COLO668 (cell line): Measurements from ENCODE around the gene SLC45A1.

Experiments
- DNase-seq: peaks from one replicate; lab custom pipeline; 2025; ENCODE audit not compliant: unreplicated experiment; lab: John Stamatoyannopoulos, UW

Gene SLC45A1

DNA sequence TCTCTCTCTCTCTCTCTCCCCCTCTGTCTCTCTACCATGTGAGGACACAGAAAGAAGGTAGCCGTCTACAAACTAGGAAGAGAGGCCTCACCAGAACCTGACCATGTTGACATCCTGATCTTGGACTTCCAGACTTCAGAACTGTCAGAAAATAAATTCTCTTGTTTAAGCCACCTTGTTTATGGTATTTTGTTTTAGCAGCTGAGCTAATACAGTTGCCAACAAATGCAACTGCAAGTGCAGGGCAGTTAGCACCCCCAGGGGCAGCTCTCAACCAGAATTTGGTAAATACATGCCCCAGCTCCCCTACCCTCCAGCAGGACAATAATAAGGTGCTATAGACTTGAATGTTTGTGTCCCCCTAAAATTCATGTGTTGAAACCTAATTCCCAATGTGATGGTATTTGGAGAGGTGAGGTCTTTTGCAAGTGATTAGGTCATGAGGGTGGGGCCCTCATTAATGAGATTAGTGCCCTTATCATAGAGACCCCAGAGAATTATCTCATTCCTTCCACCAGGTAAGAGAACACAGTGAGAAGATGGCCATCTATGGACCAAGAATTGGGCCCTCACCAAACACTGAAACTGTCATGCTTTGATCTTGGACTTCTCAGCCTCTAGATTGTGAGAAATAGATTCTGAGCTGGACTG is 6.7 kb upstream of the SLC45A1 start:
- no peak for DNase-seq

DNA sequence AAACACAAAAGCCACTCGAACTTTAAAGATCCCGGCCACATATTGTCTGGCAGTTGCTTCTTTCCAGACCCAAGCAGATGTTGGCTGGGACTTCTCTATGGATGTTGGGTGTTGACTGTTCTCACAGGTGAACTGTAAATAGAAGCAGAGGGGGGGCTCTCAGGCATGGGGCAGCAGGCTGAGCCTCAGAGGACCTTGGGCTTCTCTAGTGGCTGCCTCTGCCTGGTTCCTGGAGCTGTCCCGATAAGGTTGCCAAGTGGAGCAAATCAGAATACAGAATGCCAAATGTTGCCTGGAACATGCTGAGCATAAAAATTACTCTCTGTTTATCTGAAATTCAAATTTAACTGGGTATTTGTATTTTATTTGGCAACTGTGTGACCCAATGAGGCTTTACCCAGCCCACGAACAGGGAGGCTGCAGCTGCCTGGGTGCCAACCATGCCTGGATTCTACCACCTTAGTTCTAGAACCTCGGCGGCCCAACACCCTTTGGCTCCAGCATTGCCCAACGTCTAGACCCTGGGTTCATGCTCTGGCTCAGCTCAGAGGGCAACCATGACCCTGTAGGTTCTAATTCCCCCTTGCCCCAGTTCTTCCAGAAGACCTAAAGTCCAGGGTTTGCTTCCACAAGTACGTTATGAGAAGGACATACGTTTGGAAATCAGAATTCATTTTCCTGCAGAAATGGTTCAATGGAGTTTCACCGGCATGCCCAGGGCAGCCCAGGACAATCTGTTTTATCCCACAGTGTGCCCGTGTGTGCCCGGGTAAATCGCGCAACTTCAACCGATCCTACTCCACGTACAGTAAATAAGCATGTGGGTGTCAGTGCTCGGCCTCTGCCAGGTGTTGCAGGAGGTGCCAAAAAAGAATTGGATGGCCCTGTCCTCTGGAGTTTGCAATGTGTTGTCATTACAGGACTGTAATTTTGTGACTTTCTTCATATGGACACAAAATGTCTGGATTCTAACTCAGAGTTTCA is 5.4 kb upstream of the SLC45A1 start:
- peak; percentile 72 for DNase-seq

DNA sequence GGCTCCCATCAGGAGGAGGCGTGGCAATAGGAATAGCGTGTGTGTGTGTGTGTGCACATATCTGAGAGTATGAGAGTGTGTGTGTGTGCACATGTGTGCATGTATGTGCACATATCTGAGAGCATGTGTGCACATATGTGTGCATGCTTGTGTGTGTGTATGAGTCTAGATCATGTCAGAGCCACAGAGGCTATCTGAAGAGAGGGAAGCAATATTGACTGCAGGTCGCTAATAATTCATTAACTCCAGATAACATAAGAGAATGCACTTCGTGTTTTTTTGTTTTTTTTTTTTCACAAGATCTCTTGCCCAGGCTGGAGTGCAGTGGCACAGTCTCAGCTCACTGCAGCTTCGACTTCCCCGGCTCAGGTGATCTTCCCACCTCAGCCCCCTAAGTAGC is 4.7 kb upstream of the SLC45A1 start:
- DNase-seq = no peak

DNA sequence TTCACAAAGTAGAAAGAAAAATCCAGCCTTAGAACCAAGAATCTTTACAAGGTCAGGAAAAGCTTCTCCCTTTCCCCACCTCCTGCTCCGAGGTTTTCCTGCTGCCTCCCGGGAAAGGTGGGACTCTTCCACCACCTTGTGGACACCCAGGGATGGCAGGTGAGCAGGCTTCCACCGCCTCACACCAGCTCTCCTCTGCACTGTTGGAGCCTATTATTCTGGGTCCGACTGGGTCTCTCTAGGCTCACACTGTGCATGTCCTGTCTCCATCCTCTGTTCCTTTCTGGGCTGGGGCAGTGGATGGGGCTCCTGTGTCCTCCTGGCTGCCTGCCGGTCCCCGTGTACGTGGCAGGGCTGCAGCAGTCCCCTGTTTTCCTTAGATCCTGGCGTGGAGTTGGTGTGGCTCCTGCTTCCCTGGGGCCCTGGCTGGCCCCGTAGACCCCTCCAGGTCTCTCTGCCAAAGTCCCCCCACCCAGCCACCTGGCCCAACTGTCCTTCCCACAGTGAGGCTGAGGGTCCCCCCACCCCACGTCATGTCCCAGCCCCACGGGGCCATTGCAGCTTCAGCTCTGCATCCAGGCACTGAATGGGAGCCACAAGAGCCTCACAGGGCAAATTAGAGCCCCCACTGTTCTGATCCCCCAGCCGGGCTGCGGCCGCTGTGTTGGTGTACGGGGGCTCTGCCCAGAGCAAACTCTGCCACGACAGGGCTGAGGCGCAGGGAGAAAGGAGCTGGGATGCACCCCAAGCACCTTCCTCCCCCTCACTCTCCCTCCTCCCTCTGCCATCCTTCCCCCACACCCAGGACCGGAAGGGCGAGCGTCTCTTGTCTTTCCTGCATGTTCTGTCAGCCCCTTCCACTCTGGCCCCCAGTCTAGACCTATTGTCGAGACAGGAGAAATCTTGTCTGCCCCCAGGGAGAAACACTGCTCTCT is 3.3 kb upstream of the SLC45A1 start:
- DNase-seq = peak; percentile 86

DNA sequence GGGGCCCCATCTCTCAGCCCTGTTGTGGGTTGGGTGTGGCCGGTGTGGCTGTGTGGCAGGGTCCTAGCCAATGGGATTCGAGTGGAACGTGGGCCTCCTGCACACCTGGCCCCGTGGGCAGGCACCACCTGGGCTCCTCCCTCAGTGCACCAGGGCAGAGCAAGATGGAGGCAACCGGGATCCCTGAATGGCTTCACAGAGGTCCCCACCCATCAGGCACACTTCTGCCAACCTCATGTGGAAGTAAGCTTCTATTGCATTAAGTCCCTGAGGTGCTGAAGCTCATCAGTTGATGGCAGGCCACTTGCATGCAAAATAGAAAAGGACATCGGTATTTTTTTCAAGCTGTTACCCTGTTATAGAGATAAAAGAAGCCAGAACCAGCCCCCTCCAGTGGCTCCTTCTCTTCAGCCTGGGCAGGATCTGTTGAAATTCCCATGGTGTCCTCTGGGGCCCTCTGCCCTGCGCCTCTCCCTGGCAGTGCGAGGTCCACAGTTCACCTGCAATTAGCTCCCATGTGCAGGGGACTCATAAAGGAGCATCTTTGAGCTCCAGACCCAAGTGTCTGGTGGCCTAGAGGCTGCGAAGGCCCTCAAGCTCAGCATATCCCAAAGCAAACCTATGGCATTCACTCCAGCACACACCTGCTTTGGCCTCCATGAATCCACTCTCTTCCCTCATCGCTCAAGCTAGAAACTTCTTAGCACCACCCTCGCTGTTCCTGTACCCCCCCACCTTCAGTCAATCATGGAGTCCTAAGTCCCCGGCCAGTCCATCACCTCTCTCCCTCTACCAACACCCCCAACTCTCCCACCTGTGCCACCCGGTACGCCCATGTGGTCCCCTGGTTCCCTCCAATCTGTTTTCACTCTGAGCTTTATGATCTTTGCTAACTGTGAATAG is 2.1 kb upstream of the SLC45A1 start:
- no peak for DNase-seq

DNA sequence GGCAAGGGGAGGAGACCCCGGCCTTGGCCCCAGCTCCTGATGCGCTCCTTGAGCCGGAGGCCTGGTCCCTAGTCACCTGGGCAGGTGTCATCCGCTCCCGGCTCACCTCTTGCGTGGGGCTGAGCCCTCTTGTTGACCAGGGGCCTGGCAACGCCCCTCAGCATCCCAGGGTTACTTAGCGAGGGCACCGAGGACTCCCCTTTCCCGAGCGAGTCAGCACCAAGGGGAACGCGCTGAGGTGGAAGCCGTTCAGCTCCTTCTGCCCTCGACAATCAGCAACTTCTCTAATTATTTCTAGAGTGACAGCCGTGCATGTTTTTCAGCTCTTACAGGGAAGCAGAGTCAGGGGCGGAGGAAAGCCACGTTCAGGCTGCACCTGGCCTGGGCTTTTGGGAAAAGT is 522 bp downstream of the SLC45A1 start:
- peak; percentile 58 for DNase-seq

DNA sequence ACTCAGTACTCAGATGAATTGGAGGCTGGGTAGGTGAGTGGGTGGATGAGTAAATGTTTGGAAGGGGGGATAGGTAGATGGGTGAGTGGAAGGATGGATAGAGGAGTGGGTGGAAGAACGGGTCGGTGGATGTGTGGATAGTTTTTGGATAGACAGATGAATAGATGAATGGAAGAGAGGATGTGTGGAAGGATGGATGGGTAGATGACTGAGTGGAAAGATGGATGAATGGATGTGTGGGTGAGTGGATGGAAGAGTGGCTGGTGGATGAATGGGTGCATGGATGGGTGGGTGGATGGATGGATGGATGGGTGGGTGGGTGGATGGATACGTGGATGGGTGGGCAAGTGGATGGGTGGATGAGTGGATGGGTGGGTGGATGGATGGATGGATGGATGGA is 3.7 kb downstream of the SLC45A1 start:
- DNase-seq = no peak

DNA sequence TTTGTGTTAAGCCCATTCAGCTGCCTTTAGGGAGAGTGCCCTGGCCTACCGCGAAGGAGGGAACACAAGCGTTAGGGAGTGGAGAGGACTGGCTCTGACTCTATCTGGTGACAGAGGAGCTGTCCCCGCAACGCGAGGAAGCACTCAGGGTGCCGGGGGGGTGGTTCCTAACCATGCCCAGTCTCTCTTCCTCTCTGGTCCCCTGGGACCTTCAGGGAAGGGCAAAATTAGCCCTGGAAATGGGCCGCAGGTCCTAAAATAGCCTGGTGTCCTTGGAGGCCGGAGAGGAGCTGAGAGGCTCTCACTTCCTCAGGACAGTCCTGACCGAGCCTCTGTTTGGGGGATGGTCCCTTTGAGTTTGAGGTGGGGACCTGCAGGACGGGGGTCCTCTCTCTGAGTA is 5.8 kb downstream of the SLC45A1 start:
- no peak for DNase-seq

DNA sequence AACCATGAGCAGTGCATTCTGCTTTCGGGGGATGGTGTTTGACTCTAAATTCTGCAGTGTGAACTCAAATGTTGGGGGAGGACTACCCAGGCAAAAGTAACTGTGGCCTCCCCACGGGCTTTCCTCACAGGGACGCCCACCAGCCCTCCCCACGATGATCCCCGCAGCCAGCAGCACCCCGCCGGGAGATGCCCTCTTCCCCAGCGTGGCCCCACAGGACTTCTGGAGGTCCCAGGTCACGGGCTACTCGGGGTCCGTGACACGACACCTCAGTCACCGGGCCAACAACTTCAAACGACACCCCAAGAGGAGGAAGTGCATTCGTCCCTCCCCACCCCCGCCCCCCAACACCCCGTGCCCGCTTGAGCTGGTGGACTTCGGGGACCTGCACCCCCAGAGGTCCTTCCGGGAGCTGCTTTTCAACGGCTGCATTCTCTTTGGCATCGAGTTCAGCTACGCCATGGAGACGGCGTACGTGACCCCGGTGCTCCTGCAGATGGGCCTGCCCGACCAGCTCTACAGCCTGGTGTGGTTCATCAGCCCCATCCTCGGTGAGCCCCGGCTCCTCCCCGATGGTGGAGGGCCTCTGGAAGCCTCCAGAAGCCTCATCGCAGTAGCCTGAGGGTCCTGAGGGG is 6.4 kb downstream of the SLC45A1 start:
- DNase-seq = no peak

DNA sequence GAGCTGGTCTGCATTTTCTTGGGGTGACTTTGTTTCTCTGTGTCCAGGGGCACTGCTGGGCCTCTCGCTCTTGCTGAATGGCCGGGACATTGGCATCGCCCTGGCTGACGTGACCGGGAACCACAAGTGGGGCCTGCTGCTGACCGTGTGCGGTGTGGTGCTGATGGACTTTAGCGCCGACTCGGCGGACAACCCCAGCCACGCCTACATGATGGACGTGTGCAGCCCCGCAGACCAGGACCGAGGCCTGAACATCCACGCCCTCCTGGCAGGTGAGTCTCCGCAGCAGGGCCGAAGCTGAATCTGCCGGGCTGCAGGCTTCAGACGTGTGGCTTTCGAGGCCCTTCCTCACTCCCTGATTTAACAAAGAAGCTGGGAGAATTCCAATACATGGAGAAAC is 7.9 kb downstream of the SLC45A1 start:
- no peak for DNase-seq

DNA sequence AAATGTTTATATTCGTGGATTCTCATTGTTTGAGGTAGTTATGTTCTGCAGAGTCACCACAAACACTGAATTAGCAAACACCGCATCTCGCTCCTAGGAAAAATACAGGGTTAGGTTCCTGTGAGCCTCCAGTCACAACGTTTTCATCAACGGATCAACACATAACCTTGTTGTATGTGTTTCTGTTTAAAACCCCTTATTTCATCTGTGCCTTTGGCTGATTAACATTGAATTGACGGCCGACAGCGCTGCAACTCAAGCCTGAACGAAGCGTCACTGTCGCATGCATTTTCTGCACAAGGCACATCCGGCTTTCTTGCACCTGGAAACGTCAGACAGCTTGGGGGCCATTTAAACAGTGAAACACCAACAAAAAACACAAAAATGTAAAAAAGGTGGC is 8.4 kb downstream of the SLC45A1 start:
- DNase-seq = no peak

DNA sequence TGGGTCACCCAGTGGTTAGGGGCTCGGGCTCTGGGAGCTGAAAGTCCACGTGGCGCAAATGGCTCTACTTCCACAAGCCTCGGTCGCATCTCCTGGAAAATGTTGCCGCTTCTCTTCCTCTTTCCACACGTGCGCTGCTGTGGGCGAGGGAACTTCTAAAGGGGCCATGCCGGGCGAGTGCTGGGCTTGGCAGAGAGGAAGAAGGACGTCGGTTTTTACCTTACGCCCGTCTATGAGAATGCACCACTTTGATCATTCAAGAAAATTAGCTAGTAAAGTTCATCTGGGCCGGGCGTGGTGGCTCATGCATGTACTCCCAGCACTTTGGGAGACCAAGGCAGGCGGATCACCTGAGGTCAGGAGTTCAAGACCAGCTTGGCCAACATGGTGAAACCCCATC is 10.4 kb downstream of the SLC45A1 start:
- no peak for DNase-seq

DNA sequence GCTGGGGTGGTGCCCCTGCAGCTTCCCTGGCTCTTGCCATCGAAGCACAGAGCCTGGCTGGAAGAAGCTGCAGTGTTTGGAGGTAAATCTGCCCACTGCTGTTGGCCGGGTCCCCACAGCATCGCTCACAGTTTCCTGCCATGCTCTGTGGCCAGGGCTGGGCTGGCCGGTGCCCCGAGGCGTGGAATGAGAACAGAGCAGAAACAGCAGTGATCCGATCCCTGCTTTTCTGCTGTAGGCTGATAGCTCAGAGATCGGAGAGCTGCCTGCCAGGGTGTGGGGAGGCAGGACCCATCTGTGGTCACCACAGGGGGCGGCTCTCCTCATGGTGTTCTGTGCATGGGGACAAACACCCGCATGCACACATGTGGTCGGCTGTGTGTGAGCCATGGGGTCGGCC is 11.5 kb downstream of the SLC45A1 start:
- DNase-seq = no peak

DNA sequence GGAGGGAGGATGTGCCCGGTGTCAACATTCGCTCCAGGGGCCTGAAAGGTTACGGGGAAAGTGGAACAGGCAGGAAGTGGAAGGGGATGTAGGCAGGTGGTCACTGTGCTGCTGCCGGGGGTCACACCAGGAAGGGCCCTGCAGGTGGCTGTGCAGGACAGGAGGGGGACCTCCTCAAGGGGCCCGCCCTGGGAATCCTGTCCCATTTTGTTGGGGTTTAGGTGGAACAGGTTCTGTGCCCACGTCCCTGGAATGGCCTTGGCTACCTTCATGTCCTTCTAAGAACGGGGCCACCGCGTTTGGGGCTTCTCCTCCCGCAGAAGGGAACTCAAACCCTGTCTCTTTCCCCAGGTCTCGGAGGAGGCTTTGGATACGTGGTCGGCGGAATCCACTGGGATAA is 11.9 kb downstream of the SLC45A1 start:
- no peak for DNase-seq

DNA sequence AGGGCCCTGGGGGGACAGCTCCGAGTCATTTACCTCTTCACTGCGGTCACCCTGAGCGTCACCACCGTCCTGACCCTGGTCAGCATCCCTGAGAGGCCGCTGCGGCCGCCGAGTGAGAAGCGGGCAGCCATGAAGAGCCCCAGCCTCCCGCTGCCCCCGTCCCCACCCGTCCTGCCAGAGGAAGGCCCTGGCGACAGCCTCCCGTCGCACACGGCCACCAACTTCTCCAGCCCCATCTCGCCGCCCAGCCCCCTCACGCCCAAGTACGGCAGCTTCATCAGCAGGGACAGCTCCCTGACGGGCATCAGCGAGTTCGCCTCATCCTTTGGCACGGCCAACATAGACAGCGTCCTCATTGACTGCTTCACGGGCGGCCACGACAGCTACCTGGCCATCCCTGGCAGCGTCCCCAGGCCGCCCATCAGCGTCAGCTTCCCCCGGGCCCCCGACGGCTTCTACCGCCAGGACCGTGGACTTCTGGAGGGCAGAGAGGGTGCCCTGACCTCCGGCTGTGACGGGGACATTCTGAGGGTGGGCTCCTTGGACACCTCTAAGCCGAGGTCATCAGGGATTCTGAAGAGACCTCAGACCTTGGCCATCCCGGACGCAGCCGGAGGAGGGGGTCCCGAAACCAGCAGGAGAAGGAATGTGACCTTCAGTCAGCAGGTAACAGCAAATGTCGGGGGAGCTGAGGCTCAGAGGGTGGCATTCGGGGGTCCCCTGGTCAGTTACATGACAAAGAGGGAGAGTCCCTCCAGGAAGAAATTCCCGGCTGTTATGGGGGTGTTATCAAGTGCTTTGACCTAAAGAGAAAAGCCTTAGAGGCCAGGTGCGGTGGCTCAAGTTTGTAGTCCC is 12.6 kb downstream of the SLC45A1 start:
- DNase-seq = no peak

DNA sequence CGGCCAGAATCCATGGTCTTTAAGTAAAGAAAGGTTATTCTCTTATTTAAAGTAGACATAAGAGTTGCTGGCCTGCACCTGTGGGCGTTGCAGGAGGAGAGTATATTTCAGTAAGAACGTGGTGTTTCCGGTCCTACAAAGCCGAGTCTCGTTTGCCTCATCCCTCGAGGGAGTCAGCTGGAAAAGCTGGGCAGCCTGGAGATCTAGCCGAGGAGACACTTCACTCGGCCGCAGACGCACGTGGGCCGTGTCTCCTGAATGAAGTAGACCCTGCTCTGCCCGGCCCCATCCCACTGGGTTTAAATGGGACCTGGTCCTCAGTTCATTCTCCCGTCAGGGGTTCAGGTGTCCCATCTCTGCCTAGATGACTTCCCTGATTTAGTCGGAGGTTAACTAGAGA is 14.9 kb downstream of the SLC45A1 start:
- no peak for DNase-seq

DNA sequence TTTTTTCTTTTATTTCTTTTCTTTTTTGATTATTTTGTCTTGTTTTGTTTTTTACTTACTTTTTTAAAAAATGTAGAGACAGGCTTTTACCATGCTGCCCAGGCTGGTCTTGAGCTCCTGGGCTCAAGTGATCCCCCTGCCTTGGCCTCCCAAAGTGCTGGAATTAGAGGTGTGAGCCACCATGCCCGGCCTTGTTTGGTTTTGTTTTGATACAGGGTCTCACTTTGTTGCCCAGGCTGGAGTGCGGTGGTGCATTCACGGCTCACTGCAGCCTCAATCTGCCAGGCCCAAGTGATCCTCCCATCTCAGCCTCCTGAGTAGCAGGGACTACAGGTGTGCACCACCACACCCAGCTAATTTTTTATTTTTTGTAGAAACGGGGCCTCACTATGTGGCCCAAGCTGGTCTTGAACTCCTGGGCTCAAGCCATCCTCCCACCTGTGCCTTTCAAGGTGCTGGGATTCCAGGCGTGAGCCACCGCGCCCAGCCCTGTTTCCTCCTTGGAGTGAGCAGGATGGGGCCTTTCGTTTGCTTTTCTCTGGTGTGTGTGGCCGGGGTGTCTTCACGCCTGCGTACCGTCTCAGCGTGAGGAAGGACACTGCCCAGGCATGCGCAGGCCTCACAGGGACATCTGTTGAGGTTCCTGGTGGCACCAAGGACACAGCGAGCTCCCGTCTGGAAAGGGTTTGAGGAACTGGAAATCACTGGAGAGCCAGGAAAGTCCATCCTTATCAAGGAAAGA is 15.5 kb downstream of the SLC45A1 start:
- no peak for DNase-seq
